HCT116 (cell line): ENCODE results near the gene CLDN9. TPM values are rescaled to one million over a fixed set of nuclear protein-coding genes. Genes with fewer than 3 reads are reported as not detected.

Source experiments
- ATAC-seq: fragments of 200-7000 bp; cut with Tn5 transposase; 2 replicates; pipeline ENCODE4 v1.9.1; 2020; ENCODE audit warnings: mild to moderate bottlenecking, moderate library complexity
- BruUV-seq: library from RNA; stranded (reverse); fragments of 400-500 nt; replicated peaks from 2 replicates; lab custom pipeline; 2021; lab: Mats Ljungman, UMichigan
- CTCF ChIA-PET: fragments of 300-600 bp; sonication (Branson Sonifier 250); formaldehyde crosslinking; loops from one replicate; lab custom pipeline; 2021; ENCODE audit warnings: antibody characterized with exemption; lab: Charles Lee
- POLR2A ChIA-PET: fragments of 300-600, 350-600 bp; sonication (Branson Sonifier 250); formaldehyde crosslinking; loops from one replicate; lab custom pipeline; 2021; ENCODE audit warnings: antibody characterized with exemption; lab: Charles Lee
- RAD21 ChIA-PET, 2 experiments: fragments of 300-600 bp; sonication (Branson Sonifier 250); formaldehyde crosslinking; loops; one replicate each; lab custom pipeline; 2023; ENCODE audit warnings: low total read pairs in 2 of 2; ENCODE audit not compliant: uncharacterized antibody in 2 of 2, unreplicated experiment in 2 of 2, low non-redundant PET in 1 of 2; lab: Charles Lee
- DNase-seq: peaks from one replicate; pipeline ENCODE4 v3.0.0-alpha.2; 2010; ENCODE audit warnings: low read depth, low spot score
- H2AFZ ChIP-seq: fragments of 200-600 bp; shearing (Covaris generic), sonication (generic); 2 replicates; pipeline ENCODE4 v1.6.1; 2017; ENCODE audit warnings: low read depth, mixed run types, mixed read lengths, antibody characterized with exemption, low read length; ENCODE audit not compliant: poor library complexity, severe bottlenecking
- H3K27ac ChIP-seq: 2 replicates; pipeline ENCODE4 v1.5.1; 2012; ENCODE audit warnings: low read depth, low read length
- H3K27me3 ChIP-seq: fragments of 200-600 bp; sonication (generic); 2 replicates; pipeline ENCODE4 v1.6.1; 2016; ENCODE audit warnings: mixed run types, low read length, mixed read lengths; ENCODE audit not compliant: insufficient read depth
- H3K36me3 ChIP-seq, 2 experiments: fragments of 200-500 bp in 1 of 2; fragments of 200-600 bp in 1 of 2; sonication (Bioruptor generic) in 1 of 2; sonication (generic) in 1 of 2; 2 replicates each; pipeline versions ENCODE4 v1.5.1 to v1.6.1; 2014 to 2016; ENCODE audit warnings: low read length in 2 of 2, inconsistent platforms in 1 of 2, mixed read lengths in 1 of 2, mixed run types in 1 of 2; ENCODE audit not compliant: insufficient read depth in 2 of 2, control insufficient read depth in 1 of 2
- H3K4me1 ChIP-seq, 2 experiments: fragments of 200-600 bp in 1 of 2; sonication (generic) in 1 of 2; 2 replicates each; pipeline versions ENCODE4 v1.5.1 to v1.6.1; 2012 to 2017; ENCODE audit warnings: low read length in 2 of 2, inconsistent platforms in 1 of 2, mild to moderate bottlenecking in 1 of 2, mixed read lengths in 1 of 2, mixed run types in 1 of 2, moderate library complexity in 1 of 2; ENCODE audit not compliant: insufficient read depth in 2 of 2, control insufficient read depth in 1 of 2
- H3K4me2 ChIP-seq: fragments of 200-600 bp; sonication (generic); 2 replicates; pipeline ENCODE4 v1.6.1; 2017; ENCODE audit warnings: mixed run types, low read length, mixed read lengths
- H3K4me3 ChIP-seq, 2 experiments: fragments of 200-600 bp in 1 of 2; sonication (generic) in 1 of 2; replicated peaks in 1 of 2; 2 replicates each; pipeline ENCODE4 v1.5.1; 2011 to 2016; ENCODE audit warnings: low read length in 2 of 2, control low read depth in 1 of 2, low read depth in 1 of 2, mild to moderate bottlenecking in 1 of 2, mixed read lengths in 1 of 2, mixed run types in 1 of 2
- H3K79me2 ChIP-seq: fragments of 200-600 bp; sonication (generic); 2 replicates; pipeline ENCODE4 v1.6.1; 2017; ENCODE audit warnings: mild to moderate bottlenecking, mixed run types, low read length, moderate library complexity, mixed read lengths; ENCODE audit not compliant: insufficient read depth
- H3K9ac ChIP-seq: fragments of 200-600 bp; sonication (generic); 2 replicates; pipeline ENCODE4 v1.6.1; 2016; ENCODE audit warnings: low read length, mixed read lengths
- H3K9me2 ChIP-seq: fragments of 200-600 bp; sonication (generic), shearing (Covaris generic); 2 replicates; pipeline ENCODE4 v1.6.1; 2017; ENCODE audit warnings: mixed run types, mild to moderate bottlenecking, moderate library complexity; ENCODE audit not compliant: insufficient read depth
- H3K9me3 ChIP-seq, 2 experiments: fragments of 200-500 bp in 1 of 2; fragments of 200-600 bp in 1 of 2; sonication (Bioruptor generic) in 1 of 2; sonication (generic) in 1 of 2; 2 replicates each; pipeline ENCODE4 v1.6.1; 2014 to 2017; ENCODE audit warnings: low read length in 2 of 2, mixed read lengths in 2 of 2, inconsistent platforms in 1 of 2, low read depth in 1 of 2, mild to moderate bottlenecking in 1 of 2, mixed run types in 1 of 2, moderate library complexity in 1 of 2; ENCODE audit not compliant: control insufficient read depth in 1 of 2, insufficient read depth in 1 of 2
- H4K20me1 ChIP-seq: fragments of 200-600 bp; sonication (generic), shearing (Covaris generic); 2 replicates; pipeline ENCODE4 v1.6.1; 2017; ENCODE audit warnings: mixed run types, mild to moderate bottlenecking, moderate library complexity; ENCODE audit not compliant: insufficient read depth
- ATF3 ChIP-seq: IDR thresholded peaks from 2 replicates; pipeline ENCODE4 v1.6.1; 2012
- CBX3 ChIP-seq: IDR thresholded peaks from 2 replicates; pipeline ENCODE4 v1.6.1; 2012; ENCODE audit warnings: low read depth
- CEBPB ChIP-seq: IDR thresholded peaks from 2 replicates; pipeline ENCODE4 v1.6.1; 2012; ENCODE audit warnings: low read depth
- ELF1 ChIP-seq: IDR thresholded peaks from 2 replicates; pipeline ENCODE4 v1.6.1; 2012; ENCODE audit warnings: low read depth, borderline replicate concordance
- EZH2 ChIP-seq: fragments of 200-600 bp; sonication (generic); IDR thresholded peaks from 2 replicates; pipeline ENCODE4 v1.6.1; 2017; ENCODE audit warnings: antibody characterized with exemption, mixed run types
- FOSL1 ChIP-seq: IDR thresholded peaks from 2 replicates; pipeline ENCODE4 v1.6.1; 2012; ENCODE audit warnings: low read depth
- JUND ChIP-seq: IDR thresholded peaks from 2 replicates; pipeline ENCODE4 v1.6.1; 2012
- POLR2A ChIP-seq: IDR thresholded peaks from 2 replicates; pipeline ENCODE4 v1.7.0; 2011; ENCODE audit warnings: borderline replicate concordance; ENCODE audit not compliant: insufficient read depth, insufficient read length; ENCODE audit errors: extremely low read depth
- POLR2AphosphoS5 ChIP-seq: IDR thresholded peaks from 2 replicates; pipeline ENCODE4 v1.6.1; 2011; ENCODE audit warnings: mild to moderate bottlenecking, low read depth, low read length, moderate library complexity
- RAD21 ChIP-seq: IDR thresholded peaks from 2 replicates; pipeline ENCODE4 v1.6.1; 2012; ENCODE audit warnings: low read depth, mild to moderate bottlenecking
- SIN3A ChIP-seq: IDR thresholded peaks from 2 replicates; pipeline ENCODE4 v1.6.1; 2012; ENCODE audit warnings: low read depth
- SRF ChIP-seq: IDR thresholded peaks from 2 replicates; pipeline ENCODE4 v1.6.1; 2012; ENCODE audit warnings: low read depth
- TCF7L2 ChIP-seq: IDR thresholded peaks from 2 replicates; pipeline ENCODE4 v1.7.0; 2011; ENCODE audit warnings: borderline replicate concordance, inconsistent platforms; ENCODE audit not compliant: insufficient read depth, insufficient read length; ENCODE audit errors: extremely low read depth
- YY1 ChIP-seq: IDR thresholded peaks from 2 replicates; pipeline ENCODE4 v1.6.1; 2011; ENCODE audit warnings: low read length, low read depth, moderate library complexity, mild to moderate bottlenecking; ENCODE audit not compliant: insufficient replicate concordance; ENCODE audit errors: extremely low read depth
- ZFX ChIP-seq: fragments of 450-650 bp; IDR thresholded peaks from 2 replicates; pipeline ENCODE4 v1.6.1; 2017
- ZNF274 ChIP-seq: fragments of 200-500 bp; sonication (Bioruptor generic); IDR thresholded peaks from 2 replicates; pipeline ENCODE4 v1.6.1; 2014; ENCODE audit warnings: mild to moderate bottlenecking, low read depth, low read length, inconsistent platforms
- intact Hi-C: fragments of 100-400 bp; cut with micrococcal nuclease; formaldehyde crosslinking; loops from 2 replicates; pipeline ENCODE4 v1.10.0; 2022
- total RNA-seq: library from RNA; stranded (reverse); gene quantifications from one replicate; pipeline ENCODE4 v1.2.1, GENCODE V29; 2021; ENCODE audit not compliant: unreplicated experiment
- TF ChIP-seq, protein P1 (sequence below), 3 experiments: fragments of 200-600 bp in 1 of 3; sonication (generic) in 1 of 3; IDR thresholded peaks in 2 of 3; conservative IDR thresholded peaks in 1 of 3; 2 replicates each; pipeline ENCODE4 v1.5.1; 2012 to 2017; ENCODE audit warnings: low read depth in 2 of 3, low read length in 2 of 3, antibody characterized with exemption in 1 of 3, borderline replicate concordance in 1 of 3, control low read depth in 1 of 3, mild to moderate bottlenecking in 1 of 3, mixed read lengths in 1 of 3, mixed run types in 1 of 3, moderate library complexity in 1 of 3; ENCODE audit not compliant: insufficient read depth in 1 of 3
- TF ChIP-seq, protein P2 (sequence below): IDR thresholded peaks from 2 replicates; pipeline ENCODE4 v1.6.1; 2012
- TF ChIP-seq, protein P3 (sequence below): IDR thresholded peaks from 2 replicates; pipeline ENCODE4 v1.6.1; 2012; ENCODE audit warnings: low read depth
- TF ChIP-seq, protein P4 (sequence below): IDR thresholded peaks from 2 replicates; pipeline ENCODE4 v1.6.1; 2011; ENCODE audit warnings: mild to moderate bottlenecking, low read length, moderate library complexity; ENCODE audit not compliant: insufficient replicate concordance; ENCODE audit errors: extremely low read depth

Gene CLDN9
- total RNA-seq, 1 experiment from 2014 or later, result 0.76 TPM

- no peak overlapping the region for H3K9ac ChIP-seq
- no TSS peak for BruUV-seq
- no peaks in the 10 kb centered on the region for H3K36me3 ChIP-seq
- no peaks in the 10 kb centered on the region for H3K9me2 ChIP-seq
- ChIA-PET RAD21 (no interaction called here), CTCF (interaction anchor here (1.3 kb wide), 1 partner anchor 26 kb away, joined by 6 read pairs; no protein-coding TSS in a partner anchor), POLR2A (interaction anchor here (11.4 kb wide), 1 partner anchor 20 kb away, joined by 188 read pairs; the partner anchor contains the start of genes CLDN6, HCFC1R1, THOC6 and TNFRSF12A)
- ATAC-seq (no peak), DNase-seq (no peak)
- H3K9me3 ChIP-seq, result no peaks in the 10 kb centered on the region
- H3K4me2 ChIP-seq, result no peak overlapping the region
- intact Hi-C loops, result no loop called here
- no peak overlapping the region for H2AFZ ChIP-seq
- no peak overlapping the region for H3K4me3 ChIP-seq
- no peaks in the 10 kb centered on the region for H3K79me2 ChIP-seq
- TF ChIP-seq ELF1 (no peak), RAD21 (no peak), ZFX (no peak), ZNF274 (no peak), CBX3 (no peak), SRF (no peak), JUND (no peak), TCF7L2 (no peak), POLR2AphosphoS5 (no peak), POLR2A (no peak), SIN3A (no peak), FOSL1 (no peak), EZH2 (no peak), YY1 (no peak), ATF3 (no peak), CEBPB (no peak)
- TF ChIP-seq, protein P1, sequence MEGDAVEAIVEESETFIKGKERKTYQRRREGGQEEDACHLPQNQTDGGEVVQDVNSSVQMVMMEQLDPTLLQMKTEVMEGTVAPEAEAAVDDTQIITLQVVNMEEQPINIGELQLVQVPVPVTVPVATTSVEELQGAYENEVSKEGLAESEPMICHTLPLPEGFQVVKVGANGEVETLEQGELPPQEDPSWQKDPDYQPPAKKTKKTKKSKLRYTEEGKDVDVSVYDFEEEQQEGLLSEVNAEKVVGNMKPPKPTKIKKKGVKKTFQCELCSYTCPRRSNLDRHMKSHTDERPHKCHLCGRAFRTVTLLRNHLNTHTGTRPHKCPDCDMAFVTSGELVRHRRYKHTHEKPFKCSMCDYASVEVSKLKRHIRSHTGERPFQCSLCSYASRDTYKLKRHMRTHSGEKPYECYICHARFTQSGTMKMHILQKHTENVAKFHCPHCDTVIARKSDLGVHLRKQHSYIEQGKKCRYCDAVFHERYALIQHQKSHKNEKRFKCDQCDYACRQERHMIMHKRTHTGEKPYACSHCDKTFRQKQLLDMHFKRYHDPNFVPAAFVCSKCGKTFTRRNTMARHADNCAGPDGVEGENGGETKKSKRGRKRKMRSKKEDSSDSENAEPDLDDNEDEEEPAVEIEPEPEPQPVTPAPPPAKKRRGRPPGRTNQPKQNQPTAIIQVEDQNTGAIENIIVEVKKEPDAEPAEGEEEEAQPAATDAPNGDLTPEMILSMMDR (IDR thresholded peaks at IDR 0.05 in 2 of 3, conservative IDR thresholded peaks at IDR 0.05 in 1 of 3; ENCODE audit: borderline replicate concordance in 1 of 3, insufficient read depth in 1 of 3, low read depth in 2 of 3, low read length in 2 of 3), result no peak
- TF ChIP-seq, protein P2, sequence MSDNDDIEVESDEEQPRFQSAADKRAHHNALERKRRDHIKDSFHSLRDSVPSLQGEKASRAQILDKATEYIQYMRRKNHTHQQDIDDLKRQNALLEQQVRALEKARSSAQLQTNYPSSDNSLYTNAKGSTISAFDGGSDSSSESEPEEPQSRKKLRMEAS, result no peak
- TF ChIP-seq, protein P3, sequence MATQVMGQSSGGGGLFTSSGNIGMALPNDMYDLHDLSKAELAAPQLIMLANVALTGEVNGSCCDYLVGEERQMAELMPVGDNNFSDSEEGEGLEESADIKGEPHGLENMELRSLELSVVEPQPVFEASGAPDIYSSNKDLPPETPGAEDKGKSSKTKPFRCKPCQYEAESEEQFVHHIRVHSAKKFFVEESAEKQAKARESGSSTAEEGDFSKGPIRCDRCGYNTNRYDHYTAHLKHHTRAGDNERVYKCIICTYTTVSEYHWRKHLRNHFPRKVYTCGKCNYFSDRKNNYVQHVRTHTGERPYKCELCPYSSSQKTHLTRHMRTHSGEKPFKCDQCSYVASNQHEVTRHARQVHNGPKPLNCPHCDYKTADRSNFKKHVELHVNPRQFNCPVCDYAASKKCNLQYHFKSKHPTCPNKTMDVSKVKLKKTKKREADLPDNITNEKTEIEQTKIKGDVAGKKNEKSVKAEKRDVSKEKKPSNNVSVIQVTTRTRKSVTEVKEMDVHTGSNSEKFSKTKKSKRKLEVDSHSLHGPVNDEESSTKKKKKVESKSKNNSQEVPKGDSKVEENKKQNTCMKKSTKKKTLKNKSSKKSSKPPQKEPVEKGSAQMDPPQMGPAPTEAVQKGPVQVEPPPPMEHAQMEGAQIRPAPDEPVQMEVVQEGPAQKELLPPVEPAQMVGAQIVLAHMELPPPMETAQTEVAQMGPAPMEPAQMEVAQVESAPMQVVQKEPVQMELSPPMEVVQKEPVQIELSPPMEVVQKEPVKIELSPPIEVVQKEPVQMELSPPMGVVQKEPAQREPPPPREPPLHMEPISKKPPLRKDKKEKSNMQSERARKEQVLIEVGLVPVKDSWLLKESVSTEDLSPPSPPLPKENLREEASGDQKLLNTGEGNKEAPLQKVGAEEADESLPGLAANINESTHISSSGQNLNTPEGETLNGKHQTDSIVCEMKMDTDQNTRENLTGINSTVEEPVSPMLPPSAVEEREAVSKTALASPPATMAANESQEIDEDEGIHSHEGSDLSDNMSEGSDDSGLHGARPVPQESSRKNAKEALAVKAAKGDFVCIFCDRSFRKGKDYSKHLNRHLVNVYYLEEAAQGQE, result no peak
- TF ChIP-seq, protein P4, sequence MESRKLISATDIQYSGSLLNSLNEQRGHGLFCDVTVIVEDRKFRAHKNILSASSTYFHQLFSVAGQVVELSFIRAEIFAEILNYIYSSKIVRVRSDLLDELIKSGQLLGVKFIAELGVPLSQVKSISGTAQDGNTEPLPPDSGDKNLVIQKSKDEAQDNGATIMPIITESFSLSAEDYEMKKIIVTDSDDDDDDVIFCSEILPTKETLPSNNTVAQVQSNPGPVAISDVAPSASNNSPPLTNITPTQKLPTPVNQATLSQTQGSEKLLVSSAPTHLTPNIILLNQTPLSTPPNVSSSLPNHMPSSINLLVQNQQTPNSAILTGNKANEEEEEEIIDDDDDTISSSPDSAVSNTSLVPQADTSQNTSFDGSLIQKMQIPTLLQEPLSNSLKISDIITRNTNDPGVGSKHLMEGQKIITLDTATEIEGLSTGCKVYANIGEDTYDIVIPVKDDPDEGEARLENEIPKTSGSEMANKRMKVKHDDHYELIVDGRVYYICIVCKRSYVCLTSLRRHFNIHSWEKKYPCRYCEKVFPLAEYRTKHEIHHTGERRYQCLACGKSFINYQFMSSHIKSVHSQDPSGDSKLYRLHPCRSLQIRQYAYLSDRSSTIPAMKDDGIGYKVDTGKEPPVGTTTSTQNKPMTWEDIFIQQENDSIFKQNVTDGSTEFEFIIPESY, result no peak
- H3K4me1 ChIP-seq, result peaks cover 8 to 22% of the 10 kb centered on the region in 2 experiments; a peak in 3 of 4 replicates
- no peak overlapping the region for H3K27ac ChIP-seq
- H4K20me1 ChIP-seq, result no peaks in the 10 kb centered on the region
- H3K27me3 ChIP-seq, result no peaks in the 10 kb centered on the region
These were observed 11.4 kb upstream of the CLDN9 start for GRCh38 chr16:3001316-3001715.
